Stimulated activated CD8-positive, alpha-beta memory T cell treated with anti-CD3 and anti-CD28 coated beads, Interleukin-2, amount 100 ng/mL, for 1 hour (primary cell): ENCODE results near the gene CHFR.
"Not testable (repeated sequence)": the region's sequence is repeated elsewhere in the genome, so short reads cannot be mapped to it uniquely, and the experiment has no call there.

Experiments
- DNase-seq, 2 donors: peaks; one replicate each; pipeline ENCODE4 v3.0.0-alpha.2; 2020; ENCODE audit warnings: low read depth in 2 of 2

Gene CHFR

DNA sequence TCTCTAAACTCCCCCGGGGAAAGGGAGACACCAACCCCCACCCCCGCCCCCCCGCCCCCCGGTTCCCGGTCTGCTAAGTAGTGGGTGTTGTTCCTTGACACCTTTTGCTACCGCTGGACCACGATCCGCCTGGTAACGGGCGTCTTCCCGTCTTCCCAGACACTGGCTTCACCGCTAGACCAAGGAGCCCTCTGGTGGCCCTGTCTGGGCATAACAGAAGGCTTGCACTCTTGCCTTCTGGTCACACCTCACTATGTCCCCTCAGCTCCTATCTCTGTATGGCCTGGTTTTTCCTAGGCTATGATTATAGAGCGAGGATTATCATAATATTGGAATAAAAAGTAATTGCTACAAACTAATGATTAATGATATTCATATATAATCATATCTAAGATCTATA is 78.0 kb downstream of the CHFR start:
- not testable (repeated sequence) for DNase-seq

DNA sequence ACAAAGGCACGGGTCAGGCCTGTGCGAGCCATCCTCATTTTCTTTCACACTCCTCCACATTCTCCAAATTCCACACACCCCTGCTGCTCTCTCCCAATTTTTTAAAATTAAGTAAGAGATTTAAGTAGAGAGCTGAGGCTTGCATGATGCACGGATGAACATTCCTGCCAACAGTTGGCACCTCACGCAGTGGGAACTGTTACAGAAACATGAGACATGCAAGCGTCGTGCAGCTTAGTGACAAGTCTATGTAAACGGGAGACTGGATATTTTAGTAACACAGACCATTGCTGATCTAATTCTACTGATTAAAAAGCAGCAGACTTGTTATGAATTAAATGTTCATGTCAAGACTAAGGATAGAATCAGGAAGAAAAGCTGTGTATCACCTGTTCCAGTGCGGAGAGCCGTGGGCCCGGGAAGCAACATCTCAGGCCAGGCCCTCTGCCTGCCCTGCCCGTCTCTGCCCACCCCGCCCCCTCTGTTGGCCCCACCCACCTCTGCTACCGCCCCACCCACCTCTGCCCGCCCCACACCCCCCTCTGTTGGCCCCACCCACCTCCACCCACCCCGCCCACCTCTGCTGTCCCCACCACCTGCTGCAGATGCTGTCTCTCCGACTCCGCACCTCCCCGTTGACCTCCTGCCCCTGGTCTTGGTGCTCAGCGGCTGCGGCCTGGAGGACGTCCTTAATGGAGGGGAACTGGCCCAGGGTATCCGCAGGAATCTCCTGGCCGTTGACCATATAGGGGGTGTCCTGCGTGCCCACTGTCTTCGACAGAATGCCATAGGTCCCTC is 79.9 kb downstream of the CHFR start:
- DNase-seq: no peak

DNA sequence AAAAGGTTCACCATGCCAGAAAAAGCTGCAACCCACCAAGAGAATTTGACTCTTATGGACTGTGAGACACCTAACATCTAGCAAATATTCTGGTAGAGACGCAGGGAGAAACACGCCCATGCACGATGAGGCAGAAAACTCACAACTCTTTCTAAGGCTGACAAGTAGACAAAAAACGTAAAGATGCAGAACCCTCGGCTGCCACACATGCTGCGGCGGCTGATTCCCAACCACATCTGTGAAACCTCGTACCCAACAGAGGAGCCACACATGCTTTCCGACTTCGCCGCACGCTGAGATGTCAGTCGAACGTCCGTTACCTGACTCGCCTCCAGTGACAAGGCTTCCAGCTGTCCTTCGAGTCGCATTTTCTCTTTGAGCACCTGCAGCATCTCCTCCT is 80.5 kb downstream of the CHFR start:
- DNase-seq: no peak

DNA sequence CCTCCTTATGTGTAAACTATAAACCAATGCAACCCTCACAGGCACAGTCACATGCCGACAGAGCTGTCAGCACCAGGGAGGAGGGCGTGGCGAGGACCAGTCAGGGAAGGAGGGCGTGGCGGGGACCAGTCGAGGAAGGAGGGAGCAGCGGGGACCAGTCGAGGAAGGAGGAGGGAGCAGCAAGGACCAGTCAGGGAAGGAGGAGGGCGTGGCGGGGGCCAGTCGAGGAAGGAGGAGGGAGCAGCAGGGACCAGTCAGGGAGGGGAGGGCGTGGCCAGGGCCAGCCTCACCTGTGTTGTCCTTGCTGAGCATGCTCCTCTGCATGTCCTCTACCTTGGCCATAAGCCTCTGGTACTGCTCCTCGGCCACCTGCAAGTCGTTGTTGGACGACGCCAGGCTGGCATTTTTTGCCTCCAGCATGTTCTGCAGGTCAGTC is 83.0 kb downstream of the CHFR start:
- no peak for DNase-seq

DNA sequence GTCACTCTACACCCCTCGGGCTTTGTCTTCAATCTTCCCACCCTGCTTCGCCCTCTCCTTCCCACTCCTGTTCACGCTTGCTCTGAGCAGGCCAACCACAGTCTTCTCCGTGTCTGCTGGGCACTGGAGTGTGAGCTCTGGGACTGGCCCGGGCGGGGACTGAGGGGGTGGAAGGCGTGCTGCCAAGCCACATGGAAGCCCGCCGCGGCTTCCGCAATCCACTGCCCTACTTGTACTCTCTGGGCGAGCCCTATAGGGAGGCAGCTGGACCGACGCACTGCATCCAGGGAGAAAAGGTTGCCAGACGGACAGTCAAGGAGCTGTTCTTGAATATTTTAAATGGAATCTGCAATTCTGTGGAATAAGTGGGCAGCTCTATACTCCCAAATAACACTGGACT is 83.5 kb downstream of the CHFR start:
- DNase-seq: no peak

DNA sequence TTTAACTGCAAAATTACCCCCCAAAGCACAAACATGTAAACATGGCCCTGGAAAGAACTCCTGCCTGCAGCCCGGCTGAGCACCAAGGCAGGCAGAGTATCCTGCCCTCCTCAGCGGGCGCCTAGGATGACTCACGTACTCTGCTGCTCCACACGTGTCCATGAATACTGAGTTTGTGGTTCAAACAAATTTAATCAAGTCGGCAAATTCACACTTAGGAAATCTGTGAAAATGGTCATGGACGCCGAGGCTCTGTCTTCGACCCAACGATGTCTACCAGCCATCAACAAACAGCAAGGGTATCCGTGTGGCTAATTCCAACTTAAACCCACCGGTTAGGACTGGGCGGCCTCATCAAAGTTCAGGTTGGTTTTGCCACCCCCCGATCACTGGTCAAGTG is 84.3 kb downstream of the CHFR start:
- DNase-seq: no peak

DNA sequence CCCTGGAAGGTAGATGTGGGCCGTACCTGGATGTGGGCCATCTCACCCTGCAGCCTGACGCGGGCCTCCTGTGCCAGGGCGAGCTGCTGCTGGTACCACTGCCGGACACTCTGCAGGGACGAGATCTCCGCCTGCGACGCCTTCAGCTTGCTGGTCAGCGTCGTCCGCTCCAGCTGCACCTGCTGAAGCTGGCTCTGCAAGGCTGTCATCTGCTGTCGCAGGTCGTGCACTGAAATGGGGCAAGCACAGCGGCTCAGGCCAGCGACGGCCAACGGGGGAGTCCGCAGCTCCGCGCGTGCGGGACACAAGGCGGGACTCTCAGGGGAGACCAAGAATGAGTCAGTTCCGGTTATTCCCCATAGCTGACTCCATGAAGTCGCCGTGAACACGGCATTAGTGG is 85.7 kb downstream of the CHFR start:
- DNase-seq: no peak

DNA sequence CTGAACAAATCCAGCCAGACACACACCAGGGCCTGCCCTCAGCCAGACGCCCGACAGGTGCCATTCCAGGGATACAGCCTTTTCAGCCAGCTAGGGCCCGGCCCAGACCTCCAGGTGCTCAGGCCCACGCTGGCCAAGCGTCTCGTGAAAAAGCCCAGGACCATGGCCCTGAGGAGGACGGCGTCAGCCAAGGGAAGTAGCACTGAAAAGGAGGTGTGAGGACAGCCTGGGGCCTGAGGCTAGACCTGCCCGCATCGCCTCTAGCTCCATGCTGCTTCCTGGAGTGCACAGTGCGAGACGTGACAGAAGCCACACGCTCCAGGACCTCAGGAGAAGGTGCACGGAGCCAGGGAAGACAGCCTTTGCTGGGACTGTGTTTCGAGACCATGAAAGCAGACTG is 88.6 kb downstream of the CHFR start:
- DNase-seq: no peak

DNA sequence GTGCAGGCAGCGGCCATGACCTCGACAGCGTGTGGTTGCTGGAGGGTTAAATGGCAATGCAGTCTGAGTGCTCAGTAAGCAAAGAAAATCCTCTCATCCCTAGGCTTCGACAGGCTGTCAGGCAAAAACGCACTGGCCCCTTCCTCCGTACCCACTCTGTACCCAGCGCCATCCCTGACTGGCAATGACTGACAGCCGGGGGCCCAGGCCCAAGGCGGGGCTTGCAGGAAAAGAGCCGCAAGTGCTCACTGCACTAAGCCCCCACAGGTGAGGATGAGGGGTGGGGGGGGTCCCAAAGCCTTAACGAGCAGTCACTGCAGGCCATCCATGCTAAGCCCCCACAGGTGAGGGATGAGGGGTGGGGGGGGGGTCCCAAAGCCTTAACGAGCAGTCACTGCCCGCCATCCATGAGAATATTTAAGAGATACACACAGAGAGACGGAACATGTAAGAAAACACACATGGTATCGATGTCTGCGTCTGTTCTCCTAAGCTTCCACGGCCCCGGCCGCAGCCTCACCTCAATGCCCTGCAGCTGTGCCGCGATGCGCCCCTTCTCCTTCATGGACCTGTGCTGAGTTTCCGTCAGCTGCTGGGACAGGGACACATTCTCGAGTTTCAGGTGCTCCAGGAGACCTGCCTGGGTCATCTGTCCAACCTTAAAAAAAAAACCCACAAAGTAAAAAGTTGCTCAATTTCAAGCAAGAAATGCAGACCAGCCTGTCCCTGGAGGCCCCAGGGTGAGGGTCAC is 89.4 kb downstream of the CHFR start:
- DNase-seq: no peak

DNA sequence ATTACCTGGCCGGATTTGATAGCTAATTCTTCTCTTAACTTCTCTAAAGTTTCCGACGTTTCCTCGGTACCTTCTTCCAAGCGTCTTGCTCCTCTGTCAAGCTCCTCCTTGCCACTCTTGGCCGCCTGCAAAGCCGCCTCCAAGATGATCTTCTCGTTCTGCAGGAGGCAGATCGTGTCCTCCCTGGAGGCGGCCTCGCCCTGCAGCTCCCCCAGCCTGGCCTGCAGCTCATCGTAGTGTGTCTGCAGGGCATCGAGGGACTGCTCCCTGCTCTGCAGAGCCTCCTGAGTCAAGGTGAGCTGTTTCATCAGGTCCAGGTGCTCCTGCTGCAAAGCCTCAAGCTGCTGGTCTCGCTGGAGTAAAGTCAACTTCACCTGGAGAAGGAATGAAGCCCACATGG is 91.6 kb downstream of the CHFR start:
- no peak for DNase-seq

DNA sequence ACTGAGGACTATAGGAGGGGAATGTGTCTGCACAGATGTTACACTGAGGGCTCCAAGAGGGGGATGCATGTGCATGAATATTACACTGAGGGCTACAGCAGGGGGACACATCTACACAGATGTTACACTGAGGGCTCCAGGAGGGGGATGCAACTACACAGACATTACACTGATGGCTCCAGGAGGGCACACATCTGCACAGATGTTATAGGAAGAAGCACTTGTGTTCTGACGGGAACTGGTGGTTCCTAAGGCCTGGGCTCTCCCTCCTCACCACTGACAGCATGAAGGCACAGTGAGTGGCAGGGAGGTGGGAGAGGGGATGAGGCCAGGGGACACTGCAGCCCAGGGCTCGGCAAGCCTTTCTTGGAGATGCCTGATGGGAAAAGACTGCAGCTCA is 95.5 kb downstream of the CHFR start:
- DNase-seq: not testable (repeated sequence)

DNA sequence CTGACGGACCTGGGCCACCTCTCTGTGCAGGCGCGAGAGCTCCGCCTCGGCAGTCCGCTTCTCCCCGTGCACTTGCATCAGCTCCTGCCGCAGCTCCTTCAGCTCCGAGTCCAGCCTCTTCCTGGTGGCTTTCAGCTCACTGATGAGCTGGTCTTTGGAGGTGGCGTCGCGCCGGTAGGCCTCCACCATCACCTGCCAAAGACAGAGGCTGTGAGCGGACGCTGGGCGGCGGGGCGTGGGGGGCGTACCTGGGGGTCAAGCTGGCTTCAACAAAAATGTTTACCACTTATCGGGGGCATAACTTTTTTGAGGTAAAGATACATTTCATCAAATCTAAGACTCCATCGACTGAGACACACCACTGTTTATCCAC is 98.3 kb downstream of the CHFR start:
- DNase-seq: no peak

DNA sequence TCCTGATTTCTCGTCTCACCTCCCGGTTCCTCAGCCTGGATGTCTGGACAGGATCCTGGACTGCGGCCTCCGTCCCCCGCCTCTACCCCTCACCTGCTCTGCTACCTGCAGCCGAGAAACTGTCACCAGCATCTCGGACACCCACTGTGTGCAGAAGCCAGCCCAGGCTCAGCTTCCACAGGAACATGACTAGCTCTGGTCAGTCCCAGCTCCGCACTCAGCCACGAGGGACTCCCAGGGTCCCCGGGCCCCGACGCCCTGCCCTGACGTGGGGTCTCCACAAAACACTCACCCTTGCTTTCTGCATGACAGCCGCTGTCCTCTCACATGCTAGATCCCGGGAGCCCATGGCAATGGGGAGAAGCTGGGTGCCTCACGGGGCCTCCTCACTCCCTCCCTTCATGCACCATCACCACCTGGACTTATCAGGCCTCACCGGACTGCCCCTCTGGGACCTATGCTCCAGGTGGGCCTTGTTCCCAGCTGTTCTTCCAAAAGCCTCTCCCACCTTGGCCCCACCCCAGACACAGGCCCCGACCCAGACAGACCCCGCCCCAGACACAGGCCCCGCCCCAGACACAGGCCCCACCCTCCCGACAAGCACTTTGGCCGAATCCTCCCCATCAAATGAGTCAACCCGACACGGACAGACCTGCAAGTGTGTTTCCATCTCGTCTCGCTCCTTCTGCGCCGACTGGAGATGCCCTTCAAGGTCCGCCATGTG is 98.9 kb downstream of the CHFR start:
- no peak for DNase-seq

DNA sequence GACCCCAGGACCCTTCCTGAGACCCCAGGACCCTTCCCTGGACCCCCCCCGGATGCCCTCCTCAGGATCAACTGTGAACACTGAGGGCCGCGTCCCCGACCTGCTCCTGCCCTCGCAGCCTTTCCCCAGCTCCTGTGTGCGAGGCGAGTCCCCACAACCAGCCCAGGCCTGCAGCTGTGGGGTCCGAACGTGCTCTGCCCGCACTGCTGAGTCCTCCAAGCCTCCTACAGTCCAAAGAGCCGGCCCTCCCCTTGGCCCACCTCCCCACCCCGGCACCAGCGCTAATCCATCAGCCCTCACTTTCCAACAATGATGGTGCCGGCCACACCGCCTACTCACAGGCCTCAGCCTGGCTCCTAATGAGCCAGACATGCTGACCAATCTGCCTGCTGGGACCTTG is 99.5 kb downstream of the CHFR start:
- DNase-seq: no peak

DNA sequence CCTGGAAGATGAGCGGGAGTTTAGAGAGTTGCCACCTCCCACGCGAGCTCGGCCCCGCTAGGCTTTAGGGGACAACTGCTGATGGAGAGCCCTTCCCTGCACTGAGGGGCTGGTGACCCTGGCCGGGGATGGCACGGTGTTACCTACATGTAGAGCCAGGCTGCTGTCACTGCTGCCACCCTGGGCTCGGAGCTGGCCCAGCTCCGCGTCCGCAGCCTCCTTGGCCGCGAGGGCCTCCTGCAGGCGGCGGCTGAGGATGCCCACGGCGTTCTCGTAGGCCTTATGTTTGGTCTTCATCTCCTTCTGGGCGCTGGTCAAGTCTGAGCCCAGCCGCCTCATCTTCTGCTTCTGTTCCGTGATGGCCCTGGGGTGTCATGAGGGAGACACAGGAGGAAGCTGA is 101.2 kb downstream of the CHFR start:
- no peak for DNase-seq

DNA sequence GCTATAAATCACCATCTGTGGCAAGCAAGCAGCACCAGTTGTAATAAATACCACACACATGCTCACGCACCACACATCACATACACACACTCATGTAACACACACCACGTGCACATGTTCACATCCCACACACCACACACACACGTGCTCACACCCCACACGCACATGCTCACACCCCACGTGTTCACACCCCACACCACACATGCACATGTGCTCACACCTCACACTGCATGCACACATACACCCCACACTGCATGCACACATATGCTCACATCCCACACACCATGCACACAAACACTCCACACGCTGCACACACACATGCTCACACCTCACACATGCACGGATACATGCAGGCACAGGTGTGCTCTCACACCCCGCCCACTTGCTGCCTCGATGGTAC is 102.8 kb downstream of the CHFR start:
- DNase-seq: no peak

DNA sequence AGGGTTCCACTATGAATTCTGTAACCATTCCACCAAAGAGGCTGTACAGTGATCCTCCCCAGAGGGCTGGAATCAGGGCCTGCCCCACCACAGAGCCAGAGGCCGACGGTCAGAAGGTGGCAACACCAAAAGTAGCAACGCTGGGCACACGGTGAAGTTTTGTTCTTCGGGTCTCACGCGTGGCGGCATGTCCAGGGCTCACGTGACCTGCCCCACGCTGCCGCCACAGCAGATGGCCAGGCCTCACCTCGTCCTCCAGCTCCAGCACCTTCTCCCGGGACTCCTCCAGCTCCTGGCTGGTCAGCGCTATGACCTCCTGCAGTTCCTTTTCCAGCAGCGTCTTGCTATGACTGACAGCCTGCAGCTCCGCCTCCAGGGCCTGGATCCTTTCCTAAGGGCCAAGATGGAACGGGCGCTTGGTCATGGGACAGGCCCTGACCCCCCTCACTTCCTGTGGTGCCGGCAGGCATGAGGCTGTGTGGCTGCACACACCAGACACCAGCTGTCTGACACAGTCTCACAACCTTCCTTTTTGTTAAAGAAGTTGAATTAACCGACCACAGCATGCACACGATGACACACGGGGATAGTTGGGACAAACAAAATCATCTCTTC is 103.4 kb downstream of the CHFR start:
- no peak for DNase-seq
